HEK293 (cell line): Measurements from ENCODE around the gene GREM2.

Source experiments
- CTCF ChIA-PET: fragments of 350-600 bp; formaldehyde crosslinking; extraction: SDS; loops from one replicate; lab custom pipeline; 2021; ENCODE audit warnings: antibody characterized with exemption; lab: Yijun Ruan, JAX
- POLR2A ChIA-PET: fragments of 300-600 bp; formaldehyde crosslinking; extraction: SDS; loops from one replicate; lab custom pipeline; 2020; ENCODE audit warnings: antibody characterized with exemption, inconsistent platforms; lab: Yijun Ruan, JAX
- H3K27ac ChIP-seq: fragments of 200-500 bp; sonication (Bioruptor generic); 2 replicates; pipeline ENCODE4 v1.5.1; 2014; ENCODE audit warnings: low read depth, low read length, control low read depth, inconsistent platforms; ENCODE audit errors: extremely low read depth
- H3K36me3 ChIP-seq, 2 experiments: fragments of 200-500 bp in 1 of 2; sonication (Bioruptor generic) in 1 of 2; 1 replicate in 1 of 2; 2 replicates in 1 of 2; pipeline ENCODE4 v1.5.1; 2014 to 2017; ENCODE audit warnings: inconsistent platforms in 2 of 2, low read length in 2 of 2; ENCODE audit not compliant: control insufficient read depth in 2 of 2, insufficient read depth in 1 of 2
- H3K4me1 ChIP-seq: fragments of 200-500 bp; sonication (Bioruptor generic); 2 replicates; pipeline ENCODE4 v1.5.1; 2014; ENCODE audit warnings: mild to moderate bottlenecking, low read length, inconsistent platforms; ENCODE audit not compliant: control insufficient read depth, insufficient read depth
- H3K4me3 ChIP-seq: 2 replicates; pipeline ENCODE4 v1.5.1; 2011; ENCODE audit warnings: low read depth, mild to moderate bottlenecking, control low read depth, low read length, moderate library complexity
- H3K9me3 ChIP-seq: fragments of 200-500 bp; sonication (Bioruptor generic); 2 replicates; pipeline ENCODE4 v1.5.1; 2014; ENCODE audit warnings: low read depth, low read length, inconsistent platforms; ENCODE audit not compliant: control insufficient read depth, insufficient read depth
- OSR2 ChIP-seq: fragments of 450-650 bp; formaldehyde crosslinking; IDR thresholded peaks from 2 replicates; pipeline ENCODE4 v1.5.1; 2016; ENCODE audit warnings: missing biosample characterization, missing genetic modification characterization
- SP7 ChIP-seq: fragments of 450-650 bp; formaldehyde crosslinking; IDR thresholded peaks from 2 replicates; pipeline ENCODE4 v1.5.1; 2016; ENCODE audit warnings: missing biosample characterization, missing genetic modification characterization
- ZBTB6 ChIP-seq: fragments of 450-650 bp; formaldehyde crosslinking; IDR thresholded peaks from 2 replicates; pipeline ENCODE4 v1.5.1; 2017; ENCODE audit warnings: missing biosample characterization, missing genetic modification characterization
- ZFP37 ChIP-seq: fragments of 450-650 bp; formaldehyde crosslinking; IDR thresholded peaks from 2 replicates; pipeline ENCODE4 v1.5.1; 2016; ENCODE audit warnings: missing biosample characterization, missing genetic modification characterization
- ZNF174 ChIP-seq: fragments of 450-650 bp; formaldehyde crosslinking; IDR thresholded peaks from 2 replicates; pipeline ENCODE4 v1.5.0; 2017; ENCODE audit warnings: missing biosample characterization, mild to moderate bottlenecking, missing genetic modification characterization
- ZNF221 ChIP-seq: fragments of 450-650 bp; formaldehyde crosslinking; IDR thresholded peaks from 2 replicates; pipeline ENCODE4 v1.5.1; 2017; ENCODE audit warnings: missing biosample characterization, missing genetic modification characterization, borderline replicate concordance
- ZNF394 ChIP-seq: fragments of 450-650 bp; formaldehyde crosslinking; IDR thresholded peaks from 2 replicates; pipeline ENCODE4 v1.5.1; 2016; ENCODE audit warnings: missing biosample characterization, missing genetic modification characterization, mild to moderate bottlenecking, moderate library complexity, borderline replicate concordance
- ZNF416 ChIP-seq: fragments of 450-650 bp; formaldehyde crosslinking; IDR thresholded peaks from 2 replicates; pipeline ENCODE4 v1.5.1; 2016; ENCODE audit warnings: missing biosample characterization, missing genetic modification characterization
- ZNF449 ChIP-seq: fragments of 450-650 bp; formaldehyde crosslinking; IDR thresholded peaks from 2 replicates; pipeline ENCODE4 v1.5.1; 2017; ENCODE audit warnings: missing biosample characterization, mild to moderate bottlenecking, missing genetic modification characterization, moderate library complexity
- ZNF558 ChIP-seq: fragments of 450-650 bp; formaldehyde crosslinking; IDR thresholded peaks from 2 replicates; pipeline ENCODE4 v1.5.1; 2016; ENCODE audit warnings: missing biosample characterization, missing genetic modification characterization
- ZNF670 ChIP-seq: fragments of 450-650 bp; formaldehyde crosslinking; IDR thresholded peaks from 2 replicates; pipeline ENCODE4 v1.5.1; 2016; ENCODE audit warnings: missing biosample characterization, missing genetic modification characterization, low read depth
- ZNF747 ChIP-seq: fragments of 450-650 bp; formaldehyde crosslinking; IDR thresholded peaks from 2 replicates; pipeline ENCODE4 v1.5.1; 2016; ENCODE audit warnings: missing biosample characterization, missing genetic modification characterization
- ZNF768 ChIP-seq: fragments of 450-650 bp; formaldehyde crosslinking; IDR thresholded peaks from 2 replicates; pipeline ENCODE4 v1.5.1; 2018; ENCODE audit warnings: missing biosample characterization, mild to moderate bottlenecking, missing genetic modification characterization
- ZSCAN16 ChIP-seq: fragments of 450-650 bp; formaldehyde crosslinking; IDR thresholded peaks from 2 replicates; pipeline ENCODE4 v1.5.1; 2016; ENCODE audit warnings: missing biosample characterization, missing genetic modification characterization
- ZSCAN5A ChIP-seq: fragments of 450-650 bp; formaldehyde crosslinking; IDR thresholded peaks from 2 replicates; pipeline ENCODE4 v1.5.1; 2016; ENCODE audit warnings: missing biosample characterization, missing genetic modification characterization
- TF ChIP-seq, protein P1 (sequence below): fragments of 450-650 bp; formaldehyde crosslinking; IDR thresholded peaks from 2 replicates; pipeline ENCODE4 v1.5.1; 2016; ENCODE audit warnings: missing biosample characterization, missing genetic modification characterization
- TF ChIP-seq, protein P2 (sequence below): fragments of 450-650 bp; formaldehyde crosslinking; IDR thresholded peaks from 2 replicates; pipeline ENCODE4 v1.5.1; 2016; ENCODE audit warnings: missing biosample characterization, missing genetic modification characterization

The GREM2 gene

DNA sequence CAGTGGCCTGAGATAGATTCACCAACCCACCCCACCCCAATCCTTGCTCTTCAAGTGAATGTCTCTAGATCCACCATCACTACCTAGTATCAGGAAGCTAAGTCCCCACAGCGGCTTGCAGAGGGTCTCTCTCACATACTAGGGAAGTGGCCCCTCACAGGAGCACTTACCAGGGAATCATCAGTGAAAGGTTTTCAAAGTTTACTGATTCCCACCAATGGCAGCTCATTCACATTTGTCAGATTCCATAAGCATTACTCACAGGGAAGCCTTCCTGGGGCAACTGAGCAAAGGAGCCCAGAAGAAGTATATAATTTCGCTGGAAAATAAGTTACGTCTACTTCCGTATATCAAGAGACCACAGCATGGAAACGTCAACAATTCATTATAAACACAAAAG lies 120.8 kb downstream of the GREM2 start:
- H3K4me3 ChIP-seq, result no peak overlapping the region
- H3K9me3 ChIP-seq, result no peaks in the 10 kb centered on the region
- ChIA-PET CTCF (interaction anchor here (1.1 to 1.2 kb wide), 2 partner anchors 36 to 486 kb away, joined by 3 to 7 read pairs; no protein-coding TSS in a partner anchor), POLR2A (no interaction called here)
- no peaks in the 10 kb centered on the region for H3K4me1 ChIP-seq
- no peak overlapping the region for H3K27ac ChIP-seq
- no peaks in the 10 kb centered on the region for H3K36me3 ChIP-seq
- TF ChIP-seq ZNF394, result no peak
- TF ChIP-seq ZNF670 (tag by site-specific recombination), result no peak
- no peak for TF ChIP-seq ZFP37 (tag by site-specific recombination)
- no peak for TF ChIP-seq SP7 (tag by site-specific recombination)
- no peak for TF ChIP-seq ZNF768 (tag by site-specific recombination)
- no peak for TF ChIP-seq ZSCAN16 (tag by site-specific recombination)

DNA sequence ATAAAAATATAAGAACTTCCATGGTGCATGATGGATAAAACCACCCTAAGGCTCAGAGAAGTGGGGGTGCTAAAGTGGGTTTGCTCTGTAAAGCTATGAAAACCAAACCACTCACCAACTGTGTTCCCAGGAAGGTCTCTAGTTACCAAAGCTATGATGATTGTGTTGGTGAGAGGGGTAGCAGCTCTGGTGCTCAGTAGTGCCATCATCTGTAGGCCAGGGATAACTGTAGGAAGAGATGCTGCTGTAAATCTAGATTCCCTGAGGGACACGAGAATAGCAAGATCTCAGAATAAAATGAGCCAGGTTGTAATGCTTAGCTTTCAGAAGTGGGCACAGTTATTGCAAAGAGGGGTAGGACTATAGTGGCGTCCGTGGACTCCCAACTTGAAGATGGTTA lies 124.5 kb downstream of the GREM2 start:
- Histone ChIP-seq H3K36me3 (no peaks in the 10 kb centered on the region), H3K9me3 (no peaks in the 10 kb centered on the region), H3K4me3 (no peak overlapping the region), H3K4me1 (peaks cover 15% of the 10 kb centered on the region), H3K27ac (no peak overlapping the region)
- TF ChIP-seq ZNF558 (tag by site-specific recombination) (no peak), ZBTB6 (tag by site-specific recombination) (no peak), OSR2 (tag by site-specific recombination) (no peak), ZNF174 (no peak; the same call in 1 of the 2 replicates), ZNF449 (tag by site-specific recombination) (no peak), ZNF416 (tag by site-specific recombination) (no peak), ZNF221 (no peak), ZSCAN5A (tag by site-specific recombination) (no peak), ZNF747 (tag by site-specific recombination) (no peak)
- TF ChIP-seq, protein P1, sequence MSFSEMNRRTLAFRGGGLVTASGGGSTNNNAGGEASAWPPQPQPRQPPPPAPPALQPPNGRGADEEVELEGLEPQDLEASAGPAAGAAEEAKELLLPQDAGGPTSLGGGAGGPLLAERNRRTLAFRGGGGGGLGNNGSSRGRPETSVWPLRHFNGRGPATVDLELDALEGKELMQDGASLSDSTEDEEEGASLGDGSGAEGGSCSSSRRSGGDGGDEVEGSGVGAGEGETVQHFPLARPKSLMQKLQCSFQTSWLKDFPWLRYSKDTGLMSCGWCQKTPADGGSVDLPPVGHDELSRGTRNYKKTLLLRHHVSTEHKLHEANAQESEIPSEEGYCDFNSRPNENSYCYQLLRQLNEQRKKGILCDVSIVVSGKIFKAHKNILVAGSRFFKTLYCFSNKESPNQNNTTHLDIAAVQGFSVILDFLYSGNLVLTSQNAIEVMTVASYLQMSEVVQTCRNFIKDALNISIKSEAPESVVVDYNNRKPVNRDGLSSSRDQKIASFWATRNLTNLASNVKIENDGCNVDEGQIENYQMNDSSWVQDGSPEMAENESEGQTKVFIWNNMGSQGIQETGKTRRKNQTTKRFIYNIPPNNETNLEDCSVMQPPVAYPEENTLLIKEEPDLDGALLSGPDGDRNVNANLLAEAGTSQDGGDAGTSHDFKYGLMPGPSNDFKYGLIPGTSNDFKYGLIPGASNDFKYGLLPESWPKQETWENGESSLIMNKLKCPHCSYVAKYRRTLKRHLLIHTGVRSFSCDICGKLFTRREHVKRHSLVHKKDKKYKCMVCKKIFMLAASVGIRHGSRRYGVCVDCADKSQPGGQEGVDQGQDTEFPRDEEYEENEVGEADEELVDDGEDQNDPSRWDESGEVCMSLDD (tag by site-specific recombination), result no peak
- TF ChIP-seq, protein P2, sequence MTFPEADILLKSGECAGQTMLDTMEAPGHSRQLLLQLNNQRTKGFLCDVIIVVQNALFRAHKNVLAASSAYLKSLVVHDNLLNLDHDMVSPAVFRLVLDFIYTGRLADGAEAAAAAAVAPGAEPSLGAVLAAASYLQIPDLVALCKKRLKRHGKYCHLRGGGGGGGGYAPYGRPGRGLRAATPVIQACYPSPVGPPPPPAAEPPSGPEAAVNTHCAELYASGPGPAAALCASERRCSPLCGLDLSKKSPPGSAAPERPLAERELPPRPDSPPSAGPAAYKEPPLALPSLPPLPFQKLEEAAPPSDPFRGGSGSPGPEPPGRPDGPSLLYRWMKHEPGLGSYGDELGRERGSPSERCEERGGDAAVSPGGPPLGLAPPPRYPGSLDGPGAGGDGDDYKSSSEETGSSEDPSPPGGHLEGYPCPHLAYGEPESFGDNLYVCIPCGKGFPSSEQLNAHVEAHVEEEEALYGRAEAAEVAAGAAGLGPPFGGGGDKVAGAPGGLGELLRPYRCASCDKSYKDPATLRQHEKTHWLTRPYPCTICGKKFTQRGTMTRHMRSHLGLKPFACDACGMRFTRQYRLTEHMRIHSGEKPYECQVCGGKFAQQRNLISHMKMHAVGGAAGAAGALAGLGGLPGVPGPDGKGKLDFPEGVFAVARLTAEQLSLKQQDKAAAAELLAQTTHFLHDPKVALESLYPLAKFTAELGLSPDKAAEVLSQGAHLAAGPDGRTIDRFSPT (tag by site-specific recombination), result no peak
- ChIA-PET POLR2A (interaction anchor here (0.7 kb wide), 1 partner anchor 42 kb away, joined by 4 read pairs; no protein-coding TSS in a partner anchor), CTCF (interaction anchor here (0.6 to 2.7 kb wide), 10 partner anchors 12 to 855 kb away, joined by 3 to 8 read pairs (median 3); no protein-coding TSS in a partner anchor)
